Upper lobe of left lung (tissue), 4 donors: Measurements from ENCODE around the gene SUN5.

ENCODE experiments used
- POLR2A ChIP-seq, 4 donors: fragments of 450-650 bp; IDR thresholded peaks; one replicate each; pipeline ENCODE4 v1.5.1; 2016 to 2017; ENCODE audit warnings: antibody characterized with exemption in 4 of 4, mild to moderate bottlenecking in 2 of 4
- TF ChIP-seq, protein P1 (sequence below), 6 experiments: fragments of 450-650 bp in 4 of 6; fragments of 200-600 bp in 2 of 6; sonication (generic) in 2 of 6; IDR thresholded peaks; one replicate each; pipeline ENCODE4 v1.5.1; 2016 to 2019; ENCODE audit warnings: antibody characterized with exemption in 6 of 6

DNA sequence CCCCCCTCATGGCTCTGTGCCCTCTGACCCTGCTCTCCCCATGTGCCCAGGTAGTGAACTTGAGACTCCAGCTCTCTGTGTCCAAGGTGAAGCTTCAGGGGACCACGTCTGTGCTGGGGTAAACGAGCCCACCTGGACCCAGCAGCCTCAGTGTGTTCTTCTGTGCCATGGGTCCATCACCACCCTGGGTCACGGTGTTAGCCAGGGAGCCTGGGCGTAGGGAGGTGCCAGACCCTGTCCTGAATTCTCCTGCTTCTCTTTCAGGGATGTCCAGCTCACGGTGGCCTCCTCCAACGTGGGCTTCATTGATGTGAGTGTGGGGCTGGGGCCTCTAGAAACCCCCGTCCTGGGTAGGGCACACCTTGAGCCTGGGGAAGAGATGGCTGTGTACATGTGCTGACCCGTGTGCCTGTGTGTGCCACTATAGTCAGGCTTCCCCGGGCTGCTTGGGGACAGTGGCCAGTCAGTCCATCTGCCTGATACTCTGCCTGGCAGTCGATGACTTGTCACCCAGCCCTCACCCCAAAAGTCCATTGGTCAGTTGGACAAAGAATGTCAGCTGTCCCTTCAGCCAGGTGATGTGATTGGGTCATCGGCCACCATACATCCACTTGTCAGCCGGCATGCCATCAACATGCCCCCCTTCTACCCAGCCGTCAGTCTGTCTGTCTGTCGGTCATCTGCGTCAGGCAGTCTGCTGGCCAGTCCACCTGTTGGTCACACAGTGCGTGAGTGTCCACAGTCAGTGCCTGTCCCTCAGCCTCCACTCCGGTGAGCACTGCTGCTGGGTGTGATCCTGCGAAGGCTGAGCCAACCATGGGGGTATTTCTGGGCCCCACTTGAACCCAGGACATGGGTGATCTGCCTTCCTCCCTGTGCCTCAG is 16.3 kb upstream of the SUN5 start:
- TF ChIP-seq, protein P1, sequence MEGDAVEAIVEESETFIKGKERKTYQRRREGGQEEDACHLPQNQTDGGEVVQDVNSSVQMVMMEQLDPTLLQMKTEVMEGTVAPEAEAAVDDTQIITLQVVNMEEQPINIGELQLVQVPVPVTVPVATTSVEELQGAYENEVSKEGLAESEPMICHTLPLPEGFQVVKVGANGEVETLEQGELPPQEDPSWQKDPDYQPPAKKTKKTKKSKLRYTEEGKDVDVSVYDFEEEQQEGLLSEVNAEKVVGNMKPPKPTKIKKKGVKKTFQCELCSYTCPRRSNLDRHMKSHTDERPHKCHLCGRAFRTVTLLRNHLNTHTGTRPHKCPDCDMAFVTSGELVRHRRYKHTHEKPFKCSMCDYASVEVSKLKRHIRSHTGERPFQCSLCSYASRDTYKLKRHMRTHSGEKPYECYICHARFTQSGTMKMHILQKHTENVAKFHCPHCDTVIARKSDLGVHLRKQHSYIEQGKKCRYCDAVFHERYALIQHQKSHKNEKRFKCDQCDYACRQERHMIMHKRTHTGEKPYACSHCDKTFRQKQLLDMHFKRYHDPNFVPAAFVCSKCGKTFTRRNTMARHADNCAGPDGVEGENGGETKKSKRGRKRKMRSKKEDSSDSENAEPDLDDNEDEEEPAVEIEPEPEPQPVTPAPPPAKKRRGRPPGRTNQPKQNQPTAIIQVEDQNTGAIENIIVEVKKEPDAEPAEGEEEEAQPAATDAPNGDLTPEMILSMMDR (IDR thresholded peaks at IDR 0.05), result no peak
- TF ChIP-seq POLR2A (IDR thresholded peaks at IDR 0.05), result no peak
